ACC112 (cell line): ENCODE data around the gene GSPT2.
"Not testable (repeated sequence)": the region's sequence is repeated elsewhere in the genome, so short reads cannot be mapped to it uniquely, and the experiment has no call there.

ENCODE experiments used
- H2AFZ ChIP-seq: fragments of 200-600 bp; sonication (generic); one replicate; pipeline ENCODE4 v1.6.0; 2017; ENCODE audit warnings: antibody characterized with exemption, low read length; ENCODE audit not compliant: unreplicated experiment
- H3K27ac ChIP-seq: fragments of 200-600 bp; sonication (generic); 2 replicates; pipeline ENCODE4 v1.5.1; 2014; ENCODE audit warnings: low read depth, mild to moderate bottlenecking, antibody characterized with exemption, low read length, moderate library complexity
- H3K27me3 ChIP-seq: fragments of 200-600 bp; sonication (generic); 2 replicates; pipeline ENCODE4 v1.6.1; 2014; ENCODE audit warnings: mild to moderate bottlenecking, antibody characterized with exemption, low read length, moderate library complexity, mixed read lengths; ENCODE audit not compliant: insufficient read depth
- H3K36me3 ChIP-seq: fragments of 200-600 bp; sonication (generic); 2 replicates; pipeline ENCODE4 v1.6.1; 2016; ENCODE audit warnings: mild to moderate bottlenecking, antibody characterized with exemption, low read length, moderate library complexity, mixed read lengths; ENCODE audit not compliant: insufficient read depth
- H3K4me1 ChIP-seq: fragments of 200-600 bp; sonication (generic); one replicate; pipeline ENCODE4 v1.6.1; 2016; ENCODE audit warnings: low read length, mixed read lengths; ENCODE audit not compliant: insufficient read depth, unreplicated experiment, control insufficient read depth
- H3K4me3 ChIP-seq: fragments of 200-600 bp; sonication (generic); 2 replicates; pipeline ENCODE4 v1.5.1; 2014; ENCODE audit warnings: mild to moderate bottlenecking, low read depth, low read length
- H3K79me2 ChIP-seq: fragments of 200-600 bp; sonication (generic); one replicate; pipeline ENCODE4 v1.6.0; 2016; ENCODE audit warnings: low read length; ENCODE audit not compliant: control insufficient read depth, unreplicated experiment, insufficient read depth

Gene GSPT2

DNA sequence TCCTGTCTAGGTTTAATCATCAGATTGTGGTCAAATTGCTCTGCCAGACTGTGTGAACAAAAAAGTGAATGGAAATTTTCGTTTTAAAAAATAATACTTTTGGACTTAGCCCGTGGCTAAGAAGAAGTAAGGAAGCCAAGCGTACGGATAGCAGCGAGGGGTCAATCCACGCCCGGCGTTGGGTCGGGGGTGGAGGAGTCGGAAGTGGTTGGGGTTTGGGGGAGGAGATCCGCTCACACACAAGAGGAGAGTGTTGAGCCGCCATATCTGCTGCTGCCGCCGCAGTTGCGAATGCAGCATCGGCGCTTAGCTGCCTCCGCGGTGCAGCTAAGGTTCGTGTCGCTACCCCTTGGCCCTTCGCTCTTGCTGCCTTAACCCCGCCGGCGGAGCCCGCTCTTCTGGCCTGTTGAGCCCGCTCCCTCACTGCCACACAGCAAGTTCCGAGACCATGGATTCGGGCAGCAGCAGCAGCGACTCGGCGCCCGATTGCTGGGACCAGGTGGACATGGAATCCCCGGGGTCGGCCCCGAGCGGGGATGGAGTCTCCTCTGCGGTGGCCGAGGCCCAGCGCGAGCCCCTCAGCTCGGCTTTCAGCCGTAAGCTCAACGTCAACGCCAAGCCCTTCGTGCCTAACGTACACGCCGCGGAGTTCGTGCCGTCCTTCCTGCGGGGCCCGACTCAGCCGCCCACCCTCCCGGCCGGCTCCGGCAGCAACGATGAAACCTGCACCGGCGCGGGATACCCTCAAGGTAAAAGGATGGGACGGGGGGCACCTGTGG is at the start of gene GSPT2:
Gene GSPT2, plus strand, starts transcription at position 264 of the 779 bp plus-strand sequence. Its CDS starts 185 bp downstream, at position 449.
- Histone ChIP-seq H3K36me3 (no peaks in the 10 kb centered on the region; the same call in 1 of the 2 replicates), H2AFZ (peak within 1 kb of the TSS; percentile 99), H3K27ac (peak within 1 kb of the TSS; percentile 18), H3K4me1 (peaks cover 5% of the 10 kb centered on the region), H3K4me3 (peak within 1 kb of the TSS; percentile 86), H3K79me2 (peaks cover 7% of the 10 kb centered on the region), H3K27me3 (peaks cover 12% of the 10 kb centered on the region; the same call in 1 of the 2 replicates)

DNA sequence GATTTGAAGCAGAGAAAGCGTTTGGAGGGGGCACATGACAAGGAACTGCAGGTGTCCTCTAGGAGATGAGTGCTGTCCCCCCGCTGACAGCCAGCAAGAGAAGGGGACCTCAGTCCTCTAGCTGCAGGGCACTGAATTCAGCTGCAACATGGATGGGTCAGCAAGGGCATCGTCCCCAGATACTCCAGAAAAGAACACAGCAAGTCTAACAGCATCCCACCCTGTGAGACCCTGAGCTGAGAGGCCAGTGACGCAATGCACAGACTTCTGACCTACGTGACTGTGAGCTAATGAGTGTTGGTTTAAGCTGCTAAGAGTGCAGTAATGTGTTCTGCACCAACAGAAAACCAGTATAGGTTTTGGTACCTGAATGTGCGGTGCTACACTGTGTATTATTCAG is 49.0 kb upstream of the GSPT2 start:
- H3K27me3 ChIP-seq: 0 out of 2 replicates have a peak, but pooled peaks cover 8% of the 10 kb centered on the region
- H3K4me3 ChIP-seq: no peak overlapping the region
- no peaks in the 10 kb centered on the region for H3K4me1 ChIP-seq
- H3K27ac ChIP-seq: no peak overlapping the region
- no peaks in the 10 kb centered on the region for H3K79me2 ChIP-seq
- H2AFZ ChIP-seq: no peak overlapping the region
- H3K36me3 ChIP-seq: no peaks in the 10 kb centered on the region

DNA sequence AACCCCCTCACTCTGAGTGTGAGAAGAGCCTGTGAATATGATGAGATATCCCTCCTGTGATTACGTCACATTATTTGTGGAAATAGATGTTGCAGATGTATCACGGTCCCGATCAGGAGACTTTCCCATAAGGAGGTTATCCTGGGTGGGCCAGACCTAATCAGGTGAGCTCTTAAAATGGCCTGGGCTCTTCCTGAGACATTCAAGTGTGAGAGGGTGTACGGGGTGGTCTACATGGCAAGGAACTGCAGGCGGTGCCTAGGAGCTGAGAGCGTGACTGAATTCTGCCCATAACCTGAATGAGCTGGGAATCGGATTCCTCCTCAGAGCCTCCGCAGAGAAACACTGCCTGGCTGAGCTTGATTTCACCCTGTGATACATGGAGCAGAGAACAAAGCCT is 45.8 kb upstream of the GSPT2 start:
- Histone ChIP-seq H3K4me1 (no peaks in the 10 kb centered on the region), H3K27ac (no peak overlapping the region), H3K36me3 (no peaks in the 10 kb centered on the region), H3K79me2 (no peaks in the 10 kb centered on the region), H3K27me3 (0 out of 2 replicates have a peak, but pooled peaks cover 8% of the 10 kb centered on the region), H3K4me3 (no peak overlapping the region), H2AFZ (no peak overlapping the region)

DNA sequence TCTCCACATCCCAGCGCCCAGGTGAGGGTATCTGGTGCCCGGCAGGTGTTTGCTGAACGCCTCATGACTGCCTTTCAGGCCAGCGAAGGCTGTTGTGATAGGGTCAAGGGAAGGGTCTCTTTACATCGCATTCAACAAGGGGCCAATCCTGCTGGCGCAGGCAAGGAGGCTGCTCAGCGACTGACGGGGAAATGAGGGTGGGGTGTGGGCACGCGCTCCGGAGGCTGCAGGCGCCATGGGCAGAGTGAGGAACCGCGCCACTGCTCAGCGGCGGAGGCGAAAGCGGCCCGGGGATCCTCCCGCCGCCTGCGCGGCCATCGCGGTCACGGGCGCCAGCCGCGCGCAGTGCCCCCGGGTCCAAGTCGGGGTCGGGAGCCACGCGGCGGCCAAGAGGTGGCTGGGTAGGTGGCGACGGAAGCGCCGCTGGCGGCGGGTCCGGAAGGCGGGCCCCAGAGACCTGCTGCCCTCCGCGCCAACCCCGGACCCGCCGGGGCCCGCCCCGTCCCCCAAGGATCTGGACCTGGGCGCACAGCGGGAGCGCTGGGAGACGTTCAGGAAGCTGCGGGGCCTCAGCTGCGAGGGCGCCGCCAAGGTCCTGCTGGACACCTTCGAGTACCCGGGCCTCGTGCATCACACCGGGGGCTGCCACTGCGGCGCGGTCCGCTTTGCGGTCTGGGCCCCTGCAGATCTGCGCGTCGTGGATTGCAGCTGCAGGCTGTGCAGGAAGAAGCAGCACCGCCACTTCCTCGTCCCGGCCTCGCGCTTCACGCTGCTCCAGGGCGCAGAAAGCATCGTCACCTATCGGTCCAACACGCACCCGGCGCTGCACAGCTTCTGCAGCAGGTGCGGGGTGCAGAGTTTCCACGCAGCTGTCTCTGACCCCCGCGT is 32.7 kb upstream of the GSPT2 start, which contains the start of gene CENPVL1:
Gene CENPVL1, plus strand, starts transcription at position 236 of the 888 bp plus-strand sequence. Its CDS starts 0 bp downstream, at position 236.
- H3K4me1 ChIP-seq, H2AFZ ChIP-seq, H3K4me3 ChIP-seq, H3K79me2 ChIP-seq, H3K27me3 ChIP-seq, H3K36me3 ChIP-seq, H3K27ac ChIP-seq: not testable (repeated sequence)

DNA sequence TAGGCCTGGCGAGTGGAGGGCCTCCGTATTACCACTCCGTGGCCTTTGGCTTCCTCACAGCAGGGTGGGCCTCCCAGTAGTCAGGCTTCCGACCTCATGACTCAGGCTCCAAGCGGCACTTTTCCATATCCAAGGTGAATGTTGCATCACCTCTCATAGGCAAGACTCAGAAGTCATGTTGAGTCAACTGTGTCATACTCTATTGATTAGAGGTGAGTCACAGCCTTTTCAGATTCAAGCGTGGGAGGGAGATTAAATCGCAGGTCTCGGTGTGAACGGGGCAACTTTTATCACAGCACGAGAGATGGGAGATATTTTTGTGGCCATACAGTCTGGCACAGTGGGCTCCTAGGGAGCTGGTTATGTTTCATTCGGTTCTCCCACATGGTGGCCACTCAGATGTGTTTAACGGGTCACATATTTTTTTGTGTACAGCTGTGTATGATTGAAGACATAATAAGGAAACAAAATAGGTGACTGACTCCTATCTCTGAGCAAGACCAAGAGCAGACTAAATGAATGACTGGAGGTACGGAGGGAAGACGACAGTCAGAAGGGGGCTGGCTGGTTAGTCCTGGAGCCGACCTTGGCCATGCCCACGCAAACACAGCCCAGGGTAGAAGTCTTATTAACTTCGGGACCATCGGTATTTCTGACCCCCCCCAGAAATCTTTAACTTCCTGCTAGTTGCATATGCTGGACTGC is 30.1 kb upstream of the GSPT2 start:
- H3K4me1 ChIP-seq, H3K27me3 ChIP-seq, H3K79me2 ChIP-seq: not testable (repeated sequence)

DNA sequence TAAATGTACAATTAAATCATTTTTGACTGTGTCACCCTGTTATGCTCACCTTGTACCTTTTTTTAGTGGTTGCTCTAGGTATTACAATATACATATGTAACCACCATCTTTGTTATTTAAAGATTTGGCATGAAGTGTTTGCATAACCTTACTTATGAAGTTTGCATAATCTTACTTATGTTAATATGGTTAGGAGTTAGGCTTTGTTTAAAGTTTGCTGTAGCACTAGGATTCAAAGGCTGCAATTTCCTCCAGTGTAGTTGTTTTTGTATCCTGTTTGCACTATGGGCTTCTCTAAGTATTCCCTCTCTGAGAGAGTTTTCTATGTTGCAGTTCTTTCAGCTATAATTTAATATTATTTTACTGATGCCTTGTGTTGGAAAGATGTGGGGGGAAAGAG is 15.0 kb upstream of the GSPT2 start:
- peaks cover 5% of the 10 kb centered on the region for H3K27me3 ChIP-seq

More for the DNA sequence above, 30.1 kb upstream of the GSPT2 start:
- not testable (repeated sequence) for H3K4me3 ChIP-seq, H3K27ac ChIP-seq, H2AFZ ChIP-seq, H3K36me3 ChIP-seq

DNA sequence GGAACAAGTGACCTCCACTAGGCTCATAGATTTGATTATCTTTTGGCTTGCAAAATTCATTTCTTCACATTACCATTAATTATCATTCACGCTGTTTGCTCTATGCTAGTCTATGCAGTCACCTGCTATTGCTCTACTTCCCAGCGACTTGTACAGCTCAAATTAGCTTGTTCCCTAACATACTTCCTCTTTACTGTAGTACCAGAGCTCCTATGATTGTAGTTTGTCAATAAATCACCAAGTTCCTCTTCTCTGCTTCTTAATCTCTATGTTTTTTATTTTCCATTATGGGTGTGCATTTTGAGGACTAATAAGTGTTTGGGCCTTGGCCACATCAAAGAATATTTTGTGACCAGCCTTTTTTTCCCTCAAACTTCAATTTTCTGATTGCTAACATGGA is 6.2 kb upstream of the GSPT2 start:
- no peak overlapping the region for H2AFZ ChIP-seq
- H3K27ac ChIP-seq: no peak overlapping the region
- H3K36me3 ChIP-seq: no peaks in the 10 kb centered on the region
- no peaks in the 10 kb centered on the region for H3K79me2 ChIP-seq
- no peaks in the 10 kb centered on the region for H3K4me1 ChIP-seq
- no peak overlapping the region for H3K4me3 ChIP-seq
- peaks cover 30% of the 10 kb centered on the region for H3K27me3 ChIP-seq

More for the DNA sequence above, 15.0 kb upstream of the GSPT2 start:
- Histone ChIP-seq H3K4me3 (no peak overlapping the region), H3K36me3 (no peaks in the 10 kb centered on the region), H2AFZ (no peak overlapping the region), H3K27ac (no peak overlapping the region), H3K4me1 (no peaks in the 10 kb centered on the region), H3K79me2 (no peaks in the 10 kb centered on the region)

DNA sequence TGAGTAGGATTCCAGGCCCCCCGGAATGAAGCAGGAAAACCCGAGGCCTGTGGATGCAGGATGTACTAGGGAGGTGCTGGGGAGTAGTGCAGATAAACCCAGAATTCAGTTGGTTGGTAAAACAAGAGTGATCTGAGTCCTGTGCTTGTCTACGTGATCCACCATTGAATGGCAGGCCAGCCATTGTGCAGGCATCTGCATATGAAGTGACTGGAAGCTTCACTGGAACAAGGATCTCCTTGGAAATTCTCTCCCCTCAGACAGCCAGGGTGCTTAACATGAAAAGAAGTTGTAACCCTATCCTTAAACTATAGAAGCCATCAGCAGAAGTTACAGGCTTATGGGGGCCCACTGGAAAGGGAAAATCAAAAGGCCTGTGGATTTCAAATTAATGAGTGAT is 656 bp upstream of the GSPT2 start:
- Histone ChIP-seq H3K27ac (no peak overlapping the region), H3K4me1 (peaks cover 5% of the 10 kb centered on the region), H2AFZ (peak overlapping the region; percentile 99), H3K79me2 (peaks cover 7% of the 10 kb centered on the region), H3K27me3 (peaks cover 17% of the 10 kb centered on the region), H3K4me3 (peak overlapping the region; percentile 86), H3K36me3 (no peaks in the 10 kb centered on the region; the same call in 1 of the 2 replicates)

DNA sequence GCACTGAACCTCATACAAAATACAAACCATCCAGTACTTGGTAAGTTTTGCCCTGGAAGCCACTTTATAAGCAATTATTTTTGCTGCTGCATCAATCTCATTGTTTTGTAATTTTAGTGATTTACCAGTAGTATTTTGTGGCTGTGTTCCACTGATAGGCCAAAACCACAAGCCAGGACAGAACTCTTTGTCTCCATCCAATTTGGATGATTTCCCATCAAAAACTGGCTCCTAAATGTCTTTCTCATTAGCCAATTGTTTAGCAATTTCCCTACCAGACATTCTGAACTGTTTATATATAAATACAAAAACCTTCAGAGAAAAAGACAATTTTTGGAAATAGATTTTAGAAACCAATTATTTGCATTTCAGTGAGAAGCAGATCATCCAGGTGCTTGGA is 4.4 kb downstream of the GSPT2 start:
- peaks cover 7% of the 10 kb centered on the region for H3K79me2 ChIP-seq
- no peak overlapping the region for H3K4me3 ChIP-seq
- no peak overlapping the region for H2AFZ ChIP-seq
- peaks cover 5% of the 10 kb centered on the region for H3K4me1 ChIP-seq
- no peaks in the 10 kb centered on the region; the same call in 1 of the 2 replicates for H3K36me3 ChIP-seq
- H3K27ac ChIP-seq: no peak overlapping the region
- no peaks in the 10 kb centered on the region for H3K27me3 ChIP-seq
